GM12875 (cell line): ENCODE results near the gene CACNG3.

Experiments
- H3K4me3 ChIP-seq: one replicate; pipeline ENCODE4 v1.5.1; 2011; ENCODE audit warnings: low read depth, low read length, control low read depth
- CTCF ChIP-seq: IDR thresholded peaks from 2 replicates; pipeline ENCODE4 v1.5.1; 2011; ENCODE audit warnings: low read depth, mild to moderate bottlenecking, control low read depth, inconsistent platforms, low read length, moderate library complexity, borderline replicate concordance; ENCODE audit not compliant: insufficient read depth

The CACNG3 gene

DNA sequence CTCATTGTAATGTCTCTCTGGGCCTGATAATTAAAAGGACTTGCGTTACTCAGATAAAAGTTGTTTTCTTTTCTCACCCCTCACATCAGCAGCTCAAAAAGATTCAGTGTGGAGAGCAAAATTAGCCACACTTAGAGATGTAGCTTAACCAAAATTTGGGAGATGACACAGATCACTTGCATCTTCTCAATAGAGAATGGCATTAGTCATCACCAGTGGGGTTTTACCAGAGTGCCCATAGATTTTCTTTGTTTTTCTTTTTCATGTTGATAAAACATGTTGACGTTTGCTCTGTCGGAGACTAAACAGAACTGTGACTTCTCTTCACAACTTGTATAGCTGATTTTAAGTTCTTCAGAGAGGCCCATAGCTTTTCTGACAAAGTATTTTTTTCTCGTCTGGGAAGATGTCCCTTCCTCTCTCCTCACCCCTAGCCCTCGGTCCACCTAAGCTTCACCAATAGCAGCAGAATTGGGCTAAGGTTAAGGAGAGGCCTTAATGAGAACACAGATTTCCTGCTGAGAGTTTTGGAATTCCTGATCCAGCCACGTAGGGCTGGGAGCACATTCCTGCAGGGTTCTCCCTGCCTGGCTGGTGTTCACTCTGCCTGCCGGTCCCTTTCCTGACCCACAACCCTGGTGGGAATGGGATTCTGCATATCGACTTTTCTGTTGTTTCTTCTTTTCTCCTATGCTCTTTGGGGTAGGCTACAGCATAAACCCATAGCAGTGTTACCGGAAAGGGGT is 92.6 kb downstream of the CACNG3 start:
- TF ChIP-seq CTCF = no peak
- H3K4me3 ChIP-seq = no peak overlapping the region

DNA sequence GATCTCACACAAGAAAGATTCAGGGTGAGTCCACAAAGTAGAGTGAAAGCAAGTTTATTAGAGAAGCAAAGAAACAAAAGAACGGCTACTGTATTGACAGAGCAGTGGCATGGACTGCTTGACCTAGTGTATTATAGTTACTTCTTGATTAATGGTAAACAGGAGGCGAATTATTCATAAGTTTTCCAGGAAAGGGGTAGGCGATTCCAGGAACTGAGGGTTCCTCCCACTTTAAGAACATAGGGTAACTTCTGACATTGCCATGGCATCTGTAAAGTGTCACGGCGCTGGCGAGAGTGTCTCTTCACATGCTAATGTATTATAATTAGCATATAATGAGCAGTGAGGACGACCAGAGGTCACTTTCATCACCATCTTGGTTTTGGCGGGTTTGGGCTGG is 93.2 kb downstream of the CACNG3 start:
- no peak overlapping the region for H3K4me3 ChIP-seq
- TF ChIP-seq CTCF = no peak

DNA sequence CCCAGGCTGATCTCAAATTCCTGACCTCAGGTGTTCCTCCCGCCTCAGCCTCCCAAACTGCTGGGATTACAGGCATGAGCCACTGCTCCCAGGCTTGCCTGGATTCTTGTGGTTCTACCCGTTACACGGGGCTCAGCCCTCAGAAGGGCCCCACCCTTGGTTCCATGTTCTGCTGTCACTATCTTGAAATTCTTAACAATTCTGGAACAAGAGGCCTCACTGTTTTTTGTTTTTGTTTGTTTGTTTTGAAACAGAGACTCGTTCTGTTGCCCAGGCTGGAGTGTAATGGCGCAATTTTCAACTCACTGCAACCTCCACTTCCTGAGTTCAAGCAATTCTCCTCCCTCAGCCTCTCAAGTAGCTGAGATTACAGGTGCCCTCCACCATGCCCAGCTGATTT is 96.6 kb downstream of the CACNG3 start:
- no peak for TF ChIP-seq CTCF
- H3K4me3 ChIP-seq = no peak overlapping the region

- TF ChIP-seq CTCF = no peak
Observed at GRCh38 chr16:24353622-24354021, 97.5 kb downstream of the CACNG3 start.

GRCh38 chr16:24357511-24357910 is 101.4 kb downstream of the CACNG3 start:
- no peak for TF ChIP-seq CTCF
- no peak overlapping the region for H3K4me3 ChIP-seq

More at GRCh38 chr16:24353622-24354021, 97.5 kb downstream of the CACNG3 start:
- H3K4me3 ChIP-seq = no peak overlapping the region

GRCh38 chr16:24358117-24358516 is 102.0 kb downstream of the CACNG3 start:
- no peak for TF ChIP-seq CTCF

DNA sequence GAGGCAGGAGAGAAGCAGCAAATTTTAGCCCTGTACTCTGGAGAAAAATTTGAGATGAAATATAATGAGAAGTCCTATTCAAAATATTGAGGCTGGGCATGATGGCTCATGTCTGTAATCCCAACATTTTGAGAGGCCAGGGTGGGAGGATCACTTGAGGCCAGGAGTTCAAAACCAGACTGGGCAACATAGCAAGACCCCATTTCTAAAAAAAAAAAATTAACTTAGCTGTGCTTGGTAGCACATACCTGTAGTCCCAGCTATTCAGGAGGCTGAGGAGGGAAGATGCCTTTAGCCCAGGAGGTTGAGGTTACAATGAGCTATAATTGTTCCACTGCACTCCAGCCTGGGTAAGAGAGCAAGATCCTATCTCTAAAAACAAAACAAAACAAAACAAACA is 103.4 kb downstream of the CACNG3 start:
- no peak for TF ChIP-seq CTCF
- no peak overlapping the region for H3K4me3 ChIP-seq

More at GRCh38 chr16:24358117-24358516, 102.0 kb downstream of the CACNG3 start:
- H3K4me3 ChIP-seq = no peak overlapping the region
